B cell (primary cell): ENCODE data around the gene CEP250. TPM values are rescaled to one million over a fixed set of nuclear protein-coding genes. Genes with fewer than 3 reads are reported as not detected.

Experiments
- ATAC-seq: fragments of 200-7000 bp; cut with Tn5 transposase; one replicate; pipeline ENCODE4 v1.10.0; 2021; ENCODE audit warnings: low read depth, mild to moderate bottlenecking, moderate number of reproducible peaks, moderate library complexity
- CTCF ChIA-PET: fragments of 350-600 bp; sonication (Branson Sonifier 250); formaldehyde crosslinking; loops from one replicate; lab custom pipeline; 2021; ENCODE audit warnings: antibody characterized with exemption, inconsistent platforms; lab: Charles Lee
- POLR2A ChIA-PET: fragments of 350-600 bp; sonication (Branson Sonifier 250); formaldehyde crosslinking; loops from one replicate; lab custom pipeline; 2021; ENCODE audit warnings: antibody characterized with exemption; lab: Charles Lee
- DNase-seq: peaks from one replicate; pipeline ENCODE4 v3.0.0; 2013
- H2AFZ ChIP-seq: 2 replicates; pipeline ENCODE4 v1.6.1; 2012; ENCODE audit warnings: mild to moderate bottlenecking, low read depth, low read length; ENCODE audit not compliant: insufficient read depth, poor library complexity, severe bottlenecking
- H3K27ac ChIP-seq, 2 donors: 1 replicate in 1 of 2; 2 replicates in 1 of 2; pipeline ENCODE4 v1.5.1; 2012 to 2013; ENCODE audit warnings: low read length in 2 of 2, mild to moderate bottlenecking in 2 of 2, moderate library complexity in 1 of 2
- H3K27me3 ChIP-seq, 4 experiments: fragments of 200-600 bp in 1 of 4; sonication (generic) in 1 of 4; replicated peaks in 1 of 4; 1 replicate in 2 of 4; 2 replicates in 2 of 4; pipeline versions ENCODE4 v1.6.1 to v1.7.0; 2013 to 2016; ENCODE audit warnings: low read length in 3 of 4, mild to moderate bottlenecking in 2 of 4, mixed read lengths in 1 of 4, moderate library complexity in 1 of 4; ENCODE audit not compliant: insufficient read depth in 4 of 4, control insufficient read depth in 3 of 4; ENCODE audit errors: control extremely low read depth in 1 of 4
- H3K36me3 ChIP-seq, 2 experiments: replicated peaks in 1 of 2; 1 replicate in 1 of 2; 2 replicates in 1 of 2; pipeline versions ENCODE4 v1.6.1 to v1.7.1; 2013; ENCODE audit warnings: low read length in 1 of 2; ENCODE audit not compliant: insufficient read depth in 2 of 2, control insufficient read depth in 1 of 2; ENCODE audit errors: control extremely low read depth in 1 of 2, extremely low read depth in 1 of 2
- H3K4me1 ChIP-seq, 2 donors: fragments of 200-600 bp in 1 of 2; sonication (generic) in 1 of 2; 1 replicate in 1 of 2; 2 replicates in 1 of 2; pipeline versions ENCODE4 v1.5.1 to v1.6.1; 2013 to 2017; ENCODE audit warnings: low read length in 2 of 2; ENCODE audit not compliant: control insufficient read depth in 2 of 2, insufficient read depth in 2 of 2
- H3K4me2 ChIP-seq: replicated peaks from 2 replicates; pipeline ENCODE3; 2012; ENCODE audit warnings: mild to moderate bottlenecking, low read depth, low read length; ENCODE audit not compliant: poor library complexity, severe bottlenecking
- H3K4me3 ChIP-seq, 5 experiments: fragments of 200-600 bp in 1 of 5; sonication (generic) in 1 of 5; 1 replicate in 3 of 5; 2 replicates in 2 of 5; pipeline versions ENCODE4 v1.5.1 to v1.7.0; 2011 to 2016; ENCODE audit warnings: low read length in 4 of 5, mild to moderate bottlenecking in 4 of 5, low read depth in 2 of 5, control low read depth in 1 of 5, moderate library complexity in 1 of 5; ENCODE audit not compliant: insufficient read depth in 1 of 5; ENCODE audit errors: control extremely low read depth in 1 of 5, extremely low read depth in 1 of 5
- H3K79me2 ChIP-seq: fragments of 200-600 bp; sonication (generic); one replicate; pipeline ENCODE4 v1.6.0; 2016; ENCODE audit warnings: low read length; ENCODE audit not compliant: control insufficient read depth, insufficient read depth
- H3K9ac ChIP-seq: fragments of 200-600 bp; sonication (generic); 2 replicates; pipeline ENCODE4 v1.6.1; 2017; ENCODE audit warnings: mild to moderate bottlenecking, low read length, moderate library complexity
- H3K9me3 ChIP-seq, 3 donors: one replicate each; pipeline versions ENCODE4 v1.6.1 to v1.7.1; 2013; ENCODE audit warnings: low read length in 2 of 3; ENCODE audit not compliant: control insufficient read depth in 2 of 3, insufficient read depth in 1 of 3; ENCODE audit errors: control extremely low read depth in 1 of 3
- H4K20me1 ChIP-seq: 2 replicates; pipeline ENCODE4 v1.6.0; 2012; ENCODE audit warnings: mild to moderate bottlenecking, low read length; ENCODE audit not compliant: insufficient read depth, control insufficient read depth, poor library complexity, severe bottlenecking
- H3K27ac Mint-ChIP-seq: one replicate; pipeline ENCODE4 v1.8.0; 2021; ENCODE audit warnings: mixed read lengths
- H3K27me3 Mint-ChIP-seq: one replicate; pipeline ENCODE4 v1.8.0; 2021; ENCODE audit warnings: mixed read lengths
- H3K4me1 Mint-ChIP-seq: one replicate; pipeline ENCODE4 v1.8.0; 2021; ENCODE audit warnings: mixed read lengths
- H3K4me3 Mint-ChIP-seq: one replicate; pipeline ENCODE4 v1.8.0; 2021; ENCODE audit warnings: mixed read lengths
- H3K9me3 Mint-ChIP-seq: one replicate; pipeline ENCODE4 v1.8.0; 2022; ENCODE audit warnings: mixed read lengths; ENCODE audit not compliant: insufficient read depth
- CTCF ChIP-seq: fragments of 200-600 bp; IDR thresholded peaks from one replicate; pipeline ENCODE4 v1.8.0; 2022; ENCODE audit warnings: antibody characterized with exemption, mild to moderate bottlenecking
- EZH2 ChIP-seq: IDR thresholded peaks from 2 replicates; pipeline ENCODE4 v1.6.1; 2012; ENCODE audit warnings: borderline replicate concordance, low read depth, mild to moderate bottlenecking, moderate library complexity, low read length; ENCODE audit not compliant: insufficient read depth, poor library complexity, severe bottlenecking
- WGBS: methylation state at CpG from one replicate; pipeline ENCODE4 v1.1.5; 2013; ENCODE audit warnings: missing lambda C conversion rate; ENCODE audit not compliant: insufficient coverage; 5-methylcytosine and 5-hydroxymethylcytosine counted together
- intact Hi-C: fragments of 100-400 bp; cut with micrococcal nuclease; formaldehyde crosslinking; loops from one replicate; pipeline ENCODE4 v1.10.0; 2022
- polyA plus RNA-seq: library from polyadenylated mRNA; depleted of rRNA; stranded (reverse); fragments of >200 nt; gene quantifications from 2 replicates; pipeline ENCODE4 v1.2.3, GENCODE V29; 2012
- total RNA-seq, 2 donors: library from RNA; stranded (reverse); fragments of 120-200 nt in 1 of 2; gene quantifications; 1 replicate in 1 of 2; 2 replicates in 1 of 2; pipeline versions ENCODE4 v1.2.3 to v1.2.4, GENCODE V29; 2013 to 2022

The CEP250 gene
- total and polyA plus RNA-seq, 2 donors (not counting 1 experiment from before 2014, with no cell fraction given), result 14.6 to 78.5 TPM

GRCh38 chr20:35491823-35492222, 36.4 kb downstream of the CEP250 start:
- H3K4me2 ChIP-seq, result peak overlapping the region; percentile 91
- H3K79me2 ChIP-seq, result peaks cover 85% of the 10 kb centered on the region
- peak overlapping the region in 4 of 5 experiments; percentile 73 to 87 (median 80) for H3K4me3 ChIP-seq
- TF ChIP-seq CTCF (no peak), EZH2 (no peak)
- H3K9me3 ChIP-seq, result no peaks in the 10 kb centered on the region
- Mint-ChIP-seq H3K4me3 (peak overlapping the region; percentile 98), H3K27ac (peak overlapping the region; percentile 75), H3K27me3 (no peaks in the 10 kb centered on the region), H3K4me1 (peaks cover 51% of the 10 kb centered on the region), H3K9me3 (no peaks in the 10 kb centered on the region)
- peak overlapping the region; percentile 92 for H3K9ac ChIP-seq
- no peak overlapping the region for H2AFZ ChIP-seq
- DNase-seq, result no peak
- no peaks in the 10 kb centered on the region for H3K27me3 ChIP-seq
- peaks cover 12% of the 10 kb centered on the region for H4K20me1 ChIP-seq
- WGBS, result no CpG with 5 or more reads among the region's 5 CpGs
- ATAC-seq, result no peak
- CTCF ChIA-PET, result interaction anchor here (1.4 to 2.9 kb wide), 3 partner anchors 10 to 28 kb away, joined by 5 to 16 read pairs (median 10); no protein-coding TSS in a partner anchor
- H3K4me1 ChIP-seq, result peaks cover 34 to 51% of the 10 kb centered on the region in 2 donors
- peaks cover 3 to 45% of the 10 kb centered on the region in 2 experiments for H3K36me3 ChIP-seq
- intact Hi-C loops, result loop anchor here (1.0 to 5.0 kb wide), 4 partner anchors 10 to 125 kb away; partner anchors contain the start of genes CEP250 and SPAG4
- H3K27ac ChIP-seq, result peak overlapping the region; percentile 83 to 92
- POLR2A ChIA-PET, result interaction anchor here (0.7 to 2.0 kb wide), 4 partner anchors 11 to 462 kb away, joined by 3 to 7 read pairs (median 4); partner anchors contain the start of gene SCAND1

DNA sequence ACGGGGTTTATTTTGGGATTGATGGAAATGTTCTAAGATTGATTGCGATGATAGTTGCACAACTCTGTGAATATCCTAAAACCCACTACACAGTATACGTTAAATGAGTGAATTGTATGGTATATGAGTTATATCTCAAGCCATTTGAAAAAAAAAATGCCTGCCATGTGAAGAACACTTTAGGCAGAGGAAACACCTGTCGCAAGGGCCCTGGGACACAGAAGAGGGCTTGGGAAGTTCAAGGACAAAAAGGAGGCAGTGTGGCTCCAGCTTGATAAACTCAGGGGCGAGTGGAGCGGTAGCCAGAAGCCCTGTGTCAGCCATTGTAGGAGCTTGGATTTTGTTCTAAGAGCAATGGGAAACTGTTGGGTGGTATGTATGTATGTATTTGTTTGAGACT, 37.0 kb downstream of the CEP250 start:
- POLR2A ChIA-PET, result interaction anchor here (0.8 to 2.0 kb wide), 2 partner anchors 10 to 214 kb away, joined by 6 to 7 read pairs; no protein-coding TSS in a partner anchor
- Mint-ChIP-seq H3K27ac (peak overlapping the region; percentile 75), H3K27me3 (no peaks in the 10 kb centered on the region), H3K9me3 (no peaks in the 10 kb centered on the region), H3K4me3 (peak overlapping the region; percentile 98), H3K4me1 (peaks cover 49% of the 10 kb centered on the region)
- H4K20me1 ChIP-seq, result peaks cover 11% of the 10 kb centered on the region
- no peak for DNase-seq
- 100% methylated on average over 3 of the region's 6 CpGs for WGBS
- H2AFZ ChIP-seq, result no peak overlapping the region
- H3K4me3 ChIP-seq, result peak overlapping the region in 1 of 5 experiments; percentile 85
- peak overlapping the region; percentile 92 for H3K9ac ChIP-seq
- CTCF ChIA-PET, result interaction anchor here (2.9 kb wide), 1 partner anchor 29 kb away, joined by 16 read pairs; no protein-coding TSS in a partner anchor
- H3K27ac ChIP-seq, result peak overlapping the region in 1 of 2 donors; percentile 5
- H3K79me2 ChIP-seq, result peaks cover 80% of the 10 kb centered on the region
- ATAC-seq, result no peak
- TF ChIP-seq EZH2, result no peak
- no peak for TF ChIP-seq CTCF
- H3K4me2 ChIP-seq, result peak overlapping the region; percentile 91
- H3K27me3 ChIP-seq, result no peaks in the 10 kb centered on the region
- peaks cover 3 to 50% of the 10 kb centered on the region in 2 experiments for H3K36me3 ChIP-seq
- H3K9me3 ChIP-seq, result no peaks in the 10 kb centered on the region
- intact Hi-C loops, result loop anchor here (5.0 kb wide), 1 partner anchor 125 kb away; the partner anchor contains the start of gene SPAG4
- peaks cover 34 to 51% of the 10 kb centered on the region in 2 donors for H3K4me1 ChIP-seq
